Islet precursor cell (in vitro differentiated cells): Measurements from ENCODE around the gene SLC25A45.
"Not testable (repeated sequence)": the region's sequence is repeated elsewhere in the genome, so short reads cannot be mapped to it uniquely, and the experiment has no call there.

Experiments
- DNase-seq: peaks from one replicate; pipeline ENCODE4 v3.0.0-alpha.2; 2018

Gene SLC25A45

GRCh38 chr11:65355776-65356393, 26.6 kb downstream of the SLC25A45 start:
- DNase-seq, result no peak

- DNase-seq, result no peak
Measured at GRCh38 chr11:65355013-65355775, 27.3 kb downstream of the SLC25A45 start.

- peak; percentile 98 for DNase-seq
Measured at GRCh38 chr11:65354265-65355012, 28.0 kb downstream of the SLC25A45 start, which contains the start of gene TIGD3. Gene TIGD3 (plus strand): TSS chr11:65354751. CDS start chr11:65355809, 1,058 bp downstream.

- DNase-seq, result peak; percentile 69
Measured at GRCh38 chr11:65353900-65354264, 28.6 kb downstream of the SLC25A45 start.

GRCh38 chr11:65353376-65353775, 29.1 kb downstream of the SLC25A45 start:
- DNase-seq, result no peak

GRCh38 chr11:65352783-65353182, 29.7 kb downstream of the SLC25A45 start:
- no peak for DNase-seq

GRCh38 chr11:65351511-65351910, 30.9 kb downstream of the SLC25A45 start:
- no peak for DNase-seq

- no peak for DNase-seq
Measured at GRCh38 chr11:65341856-65342255, 40.6 kb downstream of the SLC25A45 start.

GRCh38 chr11:65340226-65340625, 42.2 kb downstream of the SLC25A45 start:
- DNase-seq, result no peak

- no peak for DNase-seq
Measured at GRCh38 chr11:65338676-65339075, 43.8 kb downstream of the SLC25A45 start.

GRCh38 chr11:65334696-65335295, 47.6 kb downstream of the SLC25A45 start:
- DNase-seq, result no peak

GRCh38 chr11:65332591-65332990, 49.9 kb downstream of the SLC25A45 start:
- not testable (repeated sequence) for DNase-seq

GRCh38 chr11:65330544-65330943, 51.9 kb downstream of the SLC25A45 start:
- no peak for DNase-seq

- DNase-seq, result peak; percentile 85
Measured at GRCh38 chr11:65329944-65330403, 52.5 kb downstream of the SLC25A45 start.

GRCh38 chr11:65329478-65329877, 53.0 kb downstream of the SLC25A45 start:
- DNase-seq, result no peak

GRCh38 chr11:65327021-65327420, 55.4 kb downstream of the SLC25A45 start:
- no peak for DNase-seq

GRCh38 chr11:65325435-65325834, 57.0 kb downstream of the SLC25A45 start:
- no peak for DNase-seq
